ENCODE measurements around the gene RPH3AL.
"Not testable (repeated sequence)": the region's sequence is repeated elsewhere in the genome, so short reads cannot be mapped to it uniquely, and the experiment has no call there.

RPH3AL gene

GRCh38 chr17:323721-324571 is 28.7 kb downstream of the RPH3AL start:
- Histone ChIP-seq H3K9ac (ENCODE audit: low read length) (no peak overlapping the region), H3K4me1 (ENCODE audit: control insufficient read depth, insufficient read depth, low read length) (no peaks in the 10 kb centered on the region), H3K4me3 (ENCODE audit: low read length) (no peak overlapping the region), H3K27ac (ENCODE audit: low read depth, low read length) (no peak overlapping the region), H3K27me3 (ENCODE audit: control insufficient read depth, insufficient read depth, low read length) (no peaks in the 10 kb centered on the region), H3K36me3 (ENCODE audit: control insufficient read depth, insufficient read depth, low read length) (peaks cover 6% of the 10 kb centered on the region)

- Histone ChIP-seq H3K36me3 (ENCODE audit: control insufficient read depth, insufficient read depth, low read length) (peaks cover 6% of the 10 kb centered on the region), H3K9ac (ENCODE audit: low read length) (no peak overlapping the region), H3K27me3 (ENCODE audit: control insufficient read depth, insufficient read depth, low read length) (no peaks in the 10 kb centered on the region), H3K4me1 (ENCODE audit: control insufficient read depth, insufficient read depth, low read length) (no peaks in the 10 kb centered on the region), H3K27ac (ENCODE audit: low read depth, low read length) (no peak overlapping the region), H3K4me3 (ENCODE audit: low read length) (no peak overlapping the region)
These were observed 29.4 kb downstream of the RPH3AL start for GRCh38 chr17:323181-323580.

GRCh38 chr17:322006-322780 is 30.4 kb downstream of the RPH3AL start:
- Histone ChIP-seq H3K9ac (ENCODE audit: low read length) (no peak overlapping the region), H3K27me3 (ENCODE audit: control insufficient read depth, insufficient read depth, low read length) (no peaks in the 10 kb centered on the region)

GRCh38 chr17:321386-321941 is 31.1 kb downstream of the RPH3AL start:
- H3K9ac ChIP-seq (ENCODE audit: low read length) = no peak overlapping the region
- H3K36me3 ChIP-seq (ENCODE audit: control insufficient read depth, insufficient read depth, low read length) = peaks cover 6% of the 10 kb centered on the region
- no peak overlapping the region for H3K4me3 ChIP-seq (ENCODE audit: low read length)
- H3K27ac ChIP-seq (ENCODE audit: low read depth, low read length) = no peak overlapping the region
- no peaks in the 10 kb centered on the region for H3K4me1 ChIP-seq (ENCODE audit: control insufficient read depth, insufficient read depth, low read length)
- H3K27me3 ChIP-seq (ENCODE audit: control insufficient read depth, insufficient read depth, low read length) = no peaks in the 10 kb centered on the region

More at GRCh38 chr17:322006-322780, 30.4 kb downstream of the RPH3AL start:
- no peak overlapping the region for H3K4me3 ChIP-seq (ENCODE audit: low read length)
- H3K36me3 ChIP-seq (ENCODE audit: control insufficient read depth, insufficient read depth, low read length) = peaks cover 6% of the 10 kb centered on the region
- no peak overlapping the region for H3K27ac ChIP-seq (ENCODE audit: low read depth, low read length)
- no peaks in the 10 kb centered on the region for H3K4me1 ChIP-seq (ENCODE audit: control insufficient read depth, insufficient read depth, low read length)

GRCh38 chr17:320809-321385 is 31.7 kb downstream of the RPH3AL start:
- no peak overlapping the region for H3K4me3 ChIP-seq (ENCODE audit: low read length)

GRCh38 chr17:320139-320538 is 32.5 kb downstream of the RPH3AL start:
- H3K27me3 ChIP-seq (ENCODE audit: control insufficient read depth, insufficient read depth, low read length) = no peaks in the 10 kb centered on the region
- H3K36me3 ChIP-seq (ENCODE audit: control insufficient read depth, insufficient read depth, low read length) = peaks cover 6% of the 10 kb centered on the region
- H3K4me1 ChIP-seq (ENCODE audit: control insufficient read depth, insufficient read depth, low read length) = no peaks in the 10 kb centered on the region
- H3K27ac ChIP-seq (ENCODE audit: low read depth, low read length) = no peak overlapping the region
- H3K9ac ChIP-seq (ENCODE audit: low read length) = no peak overlapping the region
- H3K4me3 ChIP-seq (ENCODE audit: low read length) = no peak overlapping the region

More at GRCh38 chr17:320809-321385, 31.7 kb downstream of the RPH3AL start:
- Histone ChIP-seq H3K27me3 (ENCODE audit: control insufficient read depth, insufficient read depth, low read length) (no peaks in the 10 kb centered on the region), H3K27ac (ENCODE audit: low read depth, low read length) (no peak overlapping the region), H3K36me3 (ENCODE audit: control insufficient read depth, insufficient read depth, low read length) (peaks cover 6% of the 10 kb centered on the region), H3K9ac (ENCODE audit: low read length) (no peak overlapping the region), H3K4me1 (ENCODE audit: control insufficient read depth, insufficient read depth, low read length) (no peaks in the 10 kb centered on the region)

GRCh38 chr17:319266-319665 is 33.3 kb downstream of the RPH3AL start:
- no peak overlapping the region for H3K9ac ChIP-seq (ENCODE audit: low read length)
- H3K36me3 ChIP-seq (ENCODE audit: control insufficient read depth, insufficient read depth, low read length) = peaks cover 6% of the 10 kb centered on the region
- no peaks in the 10 kb centered on the region for H3K4me1 ChIP-seq (ENCODE audit: control insufficient read depth, insufficient read depth, low read length)
- no peak overlapping the region for H3K27ac ChIP-seq (ENCODE audit: low read depth, low read length)
- no peak overlapping the region for H3K4me3 ChIP-seq (ENCODE audit: low read length)
- no peaks in the 10 kb centered on the region for H3K27me3 ChIP-seq (ENCODE audit: control insufficient read depth, insufficient read depth, low read length)

- H3K4me3 ChIP-seq (ENCODE audit: low read length); H3K9ac ChIP-seq (ENCODE audit: low read length); H3K27ac ChIP-seq (ENCODE audit: low read depth, low read length); H3K36me3 ChIP-seq (ENCODE audit: control insufficient read depth, insufficient read depth, low read length); H3K27me3 ChIP-seq (ENCODE audit: control insufficient read depth, insufficient read depth, low read length); H3K4me1 ChIP-seq (ENCODE audit: control insufficient read depth, insufficient read depth, low read length): not testable (repeated sequence)
These were observed 35.5 kb downstream of the RPH3AL start for GRCh38 chr17:317070-317469.

- H3K9ac ChIP-seq (ENCODE audit: low read length); H3K4me1 ChIP-seq (ENCODE audit: control insufficient read depth, insufficient read depth, low read length); H3K27me3 ChIP-seq (ENCODE audit: control insufficient read depth, insufficient read depth, low read length); H3K27ac ChIP-seq (ENCODE audit: low read depth, low read length); H3K36me3 ChIP-seq (ENCODE audit: control insufficient read depth, insufficient read depth, low read length); H3K4me3 ChIP-seq (ENCODE audit: low read length): not testable (repeated sequence)
These were observed 37.2 kb downstream of the RPH3AL start for GRCh38 chr17:315399-315798.

GRCh38 chr17:314614-314944 is 38.0 kb downstream of the RPH3AL start:
- H3K4me1 ChIP-seq (ENCODE audit: control insufficient read depth, insufficient read depth, low read length); H3K36me3 ChIP-seq (ENCODE audit: control insufficient read depth, insufficient read depth, low read length); H3K27me3 ChIP-seq (ENCODE audit: control insufficient read depth, insufficient read depth, low read length); H3K4me3 ChIP-seq (ENCODE audit: low read length); H3K9ac ChIP-seq (ENCODE audit: low read length); H3K27ac ChIP-seq (ENCODE audit: low read depth, low read length): not testable (repeated sequence)

GRCh38 chr17:313911-314613 is 38.5 kb downstream of the RPH3AL start:
- no peak overlapping the region for H3K4me3 ChIP-seq (ENCODE audit: low read length)
- no peaks in the 10 kb centered on the region for H3K27me3 ChIP-seq (ENCODE audit: control insufficient read depth, insufficient read depth, low read length)

GRCh38 chr17:313231-313630 is 39.4 kb downstream of the RPH3AL start:
- no peak overlapping the region for H3K4me3 ChIP-seq (ENCODE audit: low read length)
- no peak overlapping the region for H3K9ac ChIP-seq (ENCODE audit: low read length)
- no peaks in the 10 kb centered on the region for H3K4me1 ChIP-seq (ENCODE audit: control insufficient read depth, insufficient read depth, low read length)
- no peak overlapping the region for H3K27ac ChIP-seq (ENCODE audit: low read depth, low read length)
- H3K36me3 ChIP-seq (ENCODE audit: control insufficient read depth, insufficient read depth, low read length) = no peaks in the 10 kb centered on the region
- H3K27me3 ChIP-seq (ENCODE audit: control insufficient read depth, insufficient read depth, low read length) = no peaks in the 10 kb centered on the region

More at GRCh38 chr17:313911-314613, 38.5 kb downstream of the RPH3AL start:
- H3K36me3 ChIP-seq (ENCODE audit: control insufficient read depth, insufficient read depth, low read length) = peaks cover under 1% of the 10 kb centered on the region
- H3K27ac ChIP-seq (ENCODE audit: low read depth, low read length) = no peak overlapping the region
- no peak overlapping the region for H3K9ac ChIP-seq (ENCODE audit: low read length)
- no peaks in the 10 kb centered on the region for H3K4me1 ChIP-seq (ENCODE audit: control insufficient read depth, insufficient read depth, low read length)

Measured in rectal smooth muscle tissue (tissue), 1 donor.